Panc1 (cell line): ENCODE measurements around the gene PRELID3B.
"Not testable (repeated sequence)": the region's sequence is repeated elsewhere in the genome, so short reads cannot be mapped to it uniquely, and the experiment has no call there.

Source experiments
- CTCF ChIP-seq: fragments of 450-650 bp; IDR thresholded peaks from 2 replicates; pipeline ENCODE4 v1.5.1; 2017; ENCODE audit warnings: mild to moderate bottlenecking
- POLR2AphosphoS5 ChIP-seq: IDR thresholded peaks from 2 replicates; pipeline ENCODE4 v1.6.1; 2012; ENCODE audit warnings: mild to moderate bottlenecking, low read depth, low read length, moderate library complexity
- REST ChIP-seq, 2 experiments: IDR thresholded peaks; 2 replicates each; pipeline ENCODE4 v1.6.1; 2011 to 2012; ENCODE audit warnings: low read depth in 2 of 2, control low read depth in 1 of 2, low read length in 1 of 2, mild to moderate bottlenecking in 1 of 2, moderate library complexity in 1 of 2; ENCODE audit not compliant: insufficient read depth in 1 of 2
- SIN3A ChIP-seq: IDR thresholded peaks from 2 replicates; pipeline ENCODE4 v1.6.1; 2012; ENCODE audit warnings: low read depth, mild to moderate bottlenecking, low read length, moderate library complexity, borderline replicate concordance; ENCODE audit not compliant: insufficient read depth

DNA sequence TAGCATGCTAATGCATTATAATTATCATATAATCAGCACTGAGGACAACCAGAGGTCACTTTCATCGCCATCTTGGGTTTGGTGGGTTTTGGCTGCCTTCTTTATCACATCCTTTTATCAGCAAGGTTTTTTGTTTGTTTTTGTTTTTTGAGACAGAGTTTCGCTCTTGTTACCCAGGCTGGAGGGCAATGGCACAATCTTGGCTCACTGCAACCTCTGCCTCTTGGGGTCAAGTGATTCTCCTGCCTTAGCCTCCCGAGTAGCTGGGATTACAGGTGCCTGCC lies 30.8 kb downstream of the PRELID3B start:
- not testable (repeated sequence) for TF ChIP-seq CTCF; SIN3A; REST (IDR thresholded peaks at IDR 0.05; ENCODE audit: insufficient read depth in 1 of 2, low read depth in 2 of 2, low read length in 1 of 2); POLR2AphosphoS5
